Mononuclear cell (primary cell): ENCODE results near the gene TRAPPC1. TPM values are rescaled to one million over a fixed set of nuclear protein-coding genes. Genes with fewer than 3 reads are reported as not detected.

Experiments
- H3K27me3 ChIP-seq: 2 replicates; pipeline ENCODE4 v1.6.0; 2011; ENCODE audit warnings: low read length, control low read depth; ENCODE audit not compliant: insufficient read depth
- H3K4me1 ChIP-seq: 2 replicates; pipeline ENCODE4 v1.5.1; 2011; ENCODE audit warnings: mild to moderate bottlenecking, low read length, control low read depth; ENCODE audit not compliant: insufficient read depth
- H3K4me3 ChIP-seq: 2 replicates; pipeline ENCODE4 v1.5.1; 2011; ENCODE audit warnings: mild to moderate bottlenecking, low read length, moderate library complexity
- H3K9me3 ChIP-seq: 2 replicates; pipeline ENCODE4 v1.5.1; 2011; ENCODE audit warnings: low read depth, mild to moderate bottlenecking, control low read depth, low read length
- total RNA-seq: library from RNA; depleted of rRNA; stranded (reverse); fragments of >200 nt; gene quantifications from one replicate; pipeline ENCODE4 v1.2.3, GENCODE V29; 2012

TRAPPC1 gene
- total RNA-seq, 1 donor: 21.4 TPM

- Histone ChIP-seq H3K27me3 (no peaks in the 10 kb centered on the region), H3K4me1 (no peaks in the 10 kb centered on the region), H3K9me3 (no peaks in the 10 kb centered on the region), H3K4me3 (no peak overlapping the region)
These were observed 19.5 kb upstream of the TRAPPC1 start for GRCh38 chr17:7951143-7951792.

- Histone ChIP-seq H3K4me3 (no peak overlapping the region), H3K27me3 (no peaks in the 10 kb centered on the region), H3K4me1 (no peaks in the 10 kb centered on the region), H3K9me3 (no peaks in the 10 kb centered on the region)
These were observed 18.8 kb upstream of the TRAPPC1 start for GRCh38 chr17:7950578-7950977.

GRCh38 chr17:7947651-7948050 is 15.9 kb upstream of the TRAPPC1 start:
- Histone ChIP-seq H3K4me1 (no peaks in the 10 kb centered on the region), H3K27me3 (no peaks in the 10 kb centered on the region), H3K9me3 (no peaks in the 10 kb centered on the region), H3K4me3 (no peak overlapping the region)

GRCh38 chr17:7946441-7946840 is 14.7 kb upstream of the TRAPPC1 start:
- no peaks in the 10 kb centered on the region for H3K4me1 ChIP-seq
- no peaks in the 10 kb centered on the region for H3K9me3 ChIP-seq
- no peak overlapping the region for H3K4me3 ChIP-seq
- no peaks in the 10 kb centered on the region for H3K27me3 ChIP-seq

- H3K27me3 ChIP-seq: no peaks in the 10 kb centered on the region
- no peaks in the 10 kb centered on the region for H3K9me3 ChIP-seq
- no peaks in the 10 kb centered on the region for H3K4me1 ChIP-seq
- no peak overlapping the region for H3K4me3 ChIP-seq
These were observed 13.9 kb upstream of the TRAPPC1 start for GRCh38 chr17:7945651-7946050.

- Histone ChIP-seq H3K4me1 (no peaks in the 10 kb centered on the region), H3K9me3 (no peaks in the 10 kb centered on the region), H3K27me3 (no peaks in the 10 kb centered on the region), H3K4me3 (no peak overlapping the region)
These were observed 12.6 kb upstream of the TRAPPC1 start for GRCh38 chr17:7944326-7944725.

- no peaks in the 10 kb centered on the region for H3K27me3 ChIP-seq
- H3K9me3 ChIP-seq: no peaks in the 10 kb centered on the region
- no peaks in the 10 kb centered on the region for H3K4me1 ChIP-seq
- H3K4me3 ChIP-seq: no peak overlapping the region
These were observed 11.5 kb upstream of the TRAPPC1 start for GRCh38 chr17:7943291-7943690.

GRCh38 chr17:7940743-7941142 is 9.0 kb upstream of the TRAPPC1 start:
- Histone ChIP-seq H3K4me3 (no peak overlapping the region), H3K4me1 (no peaks in the 10 kb centered on the region), H3K9me3 (no peaks in the 10 kb centered on the region), H3K27me3 (no peaks in the 10 kb centered on the region)

- H3K4me1 ChIP-seq: no peaks in the 10 kb centered on the region
- H3K9me3 ChIP-seq: no peaks in the 10 kb centered on the region
- H3K27me3 ChIP-seq: no peaks in the 10 kb centered on the region
- H3K4me3 ChIP-seq: no peak overlapping the region
These were observed 8.3 kb upstream of the TRAPPC1 start for GRCh38 chr17:7940034-7940433.

- Histone ChIP-seq H3K4me3 (no peak overlapping the region), H3K9me3 (no peaks in the 10 kb centered on the region), H3K27me3 (no peaks in the 10 kb centered on the region), H3K4me1 (peaks cover 21% of the 10 kb centered on the region)
These were observed 4.1 kb upstream of the TRAPPC1 start for GRCh38 chr17:7935859-7936258.

GRCh38 chr17:7932949-7933348 is 1.2 kb upstream of the TRAPPC1 start:
- Histone ChIP-seq H3K27me3 (no peaks in the 10 kb centered on the region), H3K4me1 (peaks cover 29% of the 10 kb centered on the region), H3K9me3 (no peaks in the 10 kb centered on the region), H3K4me3 (peak overlapping the region; percentile 67)

GRCh38 chr17:7932483-7932891 is 741 bp upstream of the TRAPPC1 start:
- peaks cover 29% of the 10 kb centered on the region for H3K4me1 ChIP-seq
- H3K9me3 ChIP-seq: no peaks in the 10 kb centered on the region
- H3K27me3 ChIP-seq: no peaks in the 10 kb centered on the region
- peak overlapping the region; percentile 67 for H3K4me3 ChIP-seq

- Histone ChIP-seq H3K4me3 (peak overlapping the region; percentile 67), H3K9me3 (no peaks in the 10 kb centered on the region), H3K27me3 (no peaks in the 10 kb centered on the region), H3K4me1 (peaks cover 29% of the 10 kb centered on the region)
These were observed 710 bp downstream of the TRAPPC1 start for GRCh38 chr17:7930841-7931631.

GRCh38 chr17:7929158-7930023 is 2.4 kb downstream of the TRAPPC1 start, which contains the start of gene KCNAB3:
Gene KCNAB3, minus strand, starts transcription at chr17:7929856. Its CDS starts 421 bp downstream, at chr17:7929435.
- peaks cover 29% of the 10 kb centered on the region for H3K4me1 ChIP-seq
- no peaks in the 10 kb centered on the region for H3K27me3 ChIP-seq
- no peak within 1 kb of the TSS for H3K4me3 ChIP-seq
- H3K9me3 ChIP-seq: no peaks in the 10 kb centered on the region

- Histone ChIP-seq H3K4me1 (peaks cover 31% of the 10 kb centered on the region), H3K9me3 (no peaks in the 10 kb centered on the region), H3K4me3 (no peak overlapping the region), H3K27me3 (no peaks in the 10 kb centered on the region)
These were observed 4.2 kb downstream of the TRAPPC1 start for GRCh38 chr17:7927596-7927995.
